Stimulated activated CD4-positive, alpha-beta T cell treated with anti-CD3 and anti-CD28 coated beads, Interleukin-15, amount 100 ng/mL, for 24 hours (primary cell): ENCODE measurements around the gene CDC25B.
"Not testable (repeated sequence)": the region's sequence is repeated elsewhere in the genome, so short reads cannot be mapped to it uniquely, and the experiment has no call there.

ENCODE experiments used
- DNase-seq: peaks from one replicate; pipeline ENCODE4 v3.0.0-alpha.2; 2020

Gene CDC25B

DNA sequence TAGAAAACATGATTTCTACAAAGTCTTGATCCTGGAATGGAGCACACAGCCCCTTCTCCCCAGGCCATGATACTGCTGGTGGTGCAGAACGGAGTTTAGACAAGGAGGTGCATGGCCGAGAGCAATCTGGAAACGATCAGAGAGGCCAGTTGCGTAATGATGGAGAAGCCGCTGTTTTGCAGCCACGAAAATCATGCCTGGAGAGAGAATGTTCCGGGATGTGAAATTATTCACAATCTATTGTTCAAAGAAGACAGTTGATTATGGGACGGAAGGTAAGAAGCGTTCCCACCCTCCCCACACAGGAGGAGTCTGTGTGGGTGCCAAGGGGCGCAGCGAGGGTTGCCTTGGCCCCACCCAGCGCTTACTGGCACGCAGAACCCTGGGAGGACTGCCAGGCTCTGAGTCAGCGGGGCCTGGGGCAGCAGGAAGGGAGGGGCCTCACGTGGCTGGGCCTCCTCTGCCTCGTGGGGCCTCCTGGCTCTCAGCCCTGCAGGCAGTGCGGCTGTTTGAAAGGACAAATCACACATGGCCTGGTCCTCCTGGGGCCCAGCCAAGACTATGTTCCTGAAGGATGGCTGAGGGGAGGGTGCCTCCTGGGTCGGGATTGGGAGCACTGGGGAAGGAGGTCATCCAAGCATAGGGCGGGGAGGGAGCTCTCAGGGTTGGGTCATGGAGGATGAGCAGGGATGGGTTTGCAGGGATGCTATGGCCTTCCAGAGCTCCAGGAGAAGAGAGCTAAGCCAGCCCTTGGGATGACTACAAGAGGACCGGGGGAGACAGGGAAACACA is 15.6 kb downstream of the CDC25B start:
- peak; percentile 96 for DNase-seq

DNA sequence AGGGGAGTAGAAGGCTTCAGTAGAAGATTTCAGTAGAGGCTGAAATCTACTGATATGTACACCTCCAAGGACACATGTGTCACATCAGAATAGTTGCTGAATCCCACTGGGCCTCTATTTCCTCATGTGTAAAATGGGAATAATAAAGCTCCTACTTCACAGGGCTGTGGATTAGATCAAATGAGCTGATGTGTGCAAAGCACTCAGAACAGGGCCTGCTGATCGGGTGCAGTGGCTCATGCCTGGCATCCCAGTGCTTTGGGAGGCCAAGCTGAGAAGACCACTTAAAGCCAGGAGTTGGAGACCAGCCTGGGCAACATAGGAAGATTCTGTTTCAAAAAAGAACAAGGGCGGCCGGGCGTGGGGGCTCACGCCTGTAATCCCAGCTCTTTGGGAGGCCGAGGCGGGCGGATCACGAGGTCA is 16.2 kb downstream of the CDC25B start:
- DNase-seq, result no peak

DNA sequence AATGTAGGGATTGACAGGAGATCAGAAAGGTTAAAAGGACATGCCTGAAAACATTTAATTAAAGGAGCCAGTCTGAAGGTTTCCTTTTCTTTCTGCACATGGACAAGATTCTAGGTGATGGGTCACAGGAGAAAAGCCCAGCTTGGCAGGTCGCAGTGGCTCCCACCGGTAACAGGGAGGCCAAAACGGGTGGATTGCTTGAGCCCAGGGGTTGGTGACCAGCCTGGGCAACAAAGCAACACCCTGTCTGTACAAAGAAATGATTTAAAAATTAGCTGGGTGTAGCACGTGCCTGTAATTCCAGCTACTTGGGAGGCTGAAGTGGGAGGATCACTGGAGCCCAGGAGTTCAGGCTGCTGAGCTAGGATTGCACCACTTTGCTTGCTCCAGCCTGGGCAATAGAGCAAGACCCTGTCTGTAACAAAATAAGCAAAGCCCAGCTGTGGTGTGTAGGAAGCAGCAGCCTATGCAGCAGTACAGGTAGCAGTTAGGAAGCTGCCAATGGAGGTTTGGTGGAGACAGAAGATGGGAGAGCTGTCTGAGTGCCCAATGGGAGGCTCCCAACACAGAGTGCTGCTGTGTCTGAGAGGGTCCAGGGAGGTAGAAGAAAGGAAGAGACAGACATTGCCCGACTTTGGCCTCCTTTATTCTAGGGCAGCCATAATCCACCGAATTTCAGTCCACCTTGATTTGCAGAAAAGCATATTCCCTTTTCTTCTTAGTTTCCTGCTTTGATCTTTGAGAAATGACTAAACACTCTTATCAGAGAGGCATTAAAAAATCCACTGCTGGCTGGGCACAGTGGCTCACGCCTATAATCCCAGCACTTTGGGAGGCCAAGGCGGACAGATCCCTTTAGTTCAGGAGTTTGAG is 17.1 kb downstream of the CDC25B start:
- no peak for DNase-seq

DNA sequence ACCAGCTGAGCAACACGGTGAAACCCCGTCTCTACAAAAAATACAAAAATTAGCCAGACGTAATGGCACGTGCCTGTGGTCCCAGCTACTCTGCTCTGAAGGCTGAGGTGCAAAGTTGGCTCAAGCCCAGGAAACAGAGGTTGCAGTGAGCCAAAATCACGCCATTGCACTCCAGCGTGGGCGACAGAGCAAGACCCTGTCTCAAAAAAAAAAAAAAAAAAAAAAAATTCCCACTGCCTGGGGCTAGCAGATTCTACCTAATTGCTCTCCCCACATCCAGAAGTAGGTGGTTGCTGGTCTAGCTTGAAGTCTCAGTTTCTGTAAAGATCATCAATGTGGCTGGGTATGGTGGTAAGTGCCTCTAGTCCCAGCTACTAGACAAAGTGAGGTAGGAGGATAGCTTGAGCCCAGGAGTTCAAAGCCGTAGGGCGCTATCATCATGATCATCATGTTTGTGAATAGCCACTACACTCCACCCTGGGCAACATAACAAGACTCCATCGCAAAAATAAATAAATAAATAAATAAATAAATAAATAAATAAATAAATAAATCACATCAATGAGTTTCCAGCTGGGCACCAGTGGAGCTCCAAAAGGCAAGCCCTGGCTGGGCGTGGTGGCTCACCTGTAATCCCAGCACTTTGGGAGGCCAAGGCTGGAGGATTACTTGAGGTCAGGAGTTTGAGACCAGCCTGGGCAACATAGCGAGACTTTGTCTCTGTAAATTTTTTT is 17.9 kb downstream of the CDC25B start:
- DNase-seq, result peak; percentile 47

DNA sequence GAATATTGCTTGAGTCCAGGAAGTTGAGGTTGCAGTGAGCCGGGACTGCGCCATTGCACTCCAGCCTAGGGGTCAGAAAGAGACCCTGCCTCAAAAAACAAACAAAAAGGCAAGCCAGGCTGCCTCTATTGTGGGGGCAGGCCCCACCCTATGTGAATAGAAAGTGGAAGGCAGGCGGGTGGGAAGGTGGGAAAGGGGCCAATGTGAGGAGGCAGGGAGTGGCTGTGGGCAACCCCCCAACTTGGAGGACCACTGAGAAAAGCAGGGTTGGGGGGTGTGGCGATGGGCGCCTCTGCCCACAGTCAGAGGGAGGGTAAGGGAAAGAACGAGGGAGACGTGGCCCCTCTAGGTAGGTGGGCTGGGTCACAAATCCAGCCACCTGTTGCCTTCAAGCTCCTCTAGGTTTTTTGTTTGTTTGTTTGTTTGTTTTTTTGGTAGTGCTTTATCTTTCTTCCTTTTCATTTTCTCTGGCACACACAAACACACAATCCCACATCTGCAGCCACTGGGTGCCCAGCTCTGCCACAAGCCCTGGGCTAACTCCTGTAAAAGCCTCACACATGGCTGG is 18.9 kb downstream of the CDC25B start:
- no peak for DNase-seq

DNA sequence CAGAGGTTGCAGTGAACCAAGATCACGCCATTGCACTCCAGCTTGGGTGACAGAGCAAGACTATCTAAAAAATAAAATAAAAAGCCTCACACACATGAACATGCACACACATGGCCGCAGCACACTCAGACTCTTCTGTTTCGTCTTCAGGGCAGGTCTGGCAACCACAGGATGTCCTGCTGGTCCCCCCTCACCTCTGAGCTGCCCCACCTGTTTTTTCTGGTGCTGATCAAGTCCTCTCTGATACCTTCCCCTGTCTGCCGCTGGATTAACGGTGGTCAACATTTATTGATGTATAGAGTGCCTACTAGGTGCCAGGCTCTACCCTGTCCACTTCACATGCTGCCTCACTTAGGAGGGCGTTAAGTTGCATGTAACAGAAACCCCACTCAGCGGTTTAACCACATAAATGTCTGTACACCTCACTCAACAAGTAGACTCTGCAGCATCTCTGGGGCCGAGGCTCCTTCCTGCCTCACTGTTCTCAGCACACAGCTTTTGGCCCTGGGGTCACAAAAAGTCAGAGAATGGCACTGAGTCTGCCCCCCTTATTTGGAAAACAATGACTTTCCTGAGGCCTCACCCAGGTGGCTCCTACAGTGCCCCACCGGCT is 19.7 kb downstream of the CDC25B start:
- peak; percentile 33 for DNase-seq

DNA sequence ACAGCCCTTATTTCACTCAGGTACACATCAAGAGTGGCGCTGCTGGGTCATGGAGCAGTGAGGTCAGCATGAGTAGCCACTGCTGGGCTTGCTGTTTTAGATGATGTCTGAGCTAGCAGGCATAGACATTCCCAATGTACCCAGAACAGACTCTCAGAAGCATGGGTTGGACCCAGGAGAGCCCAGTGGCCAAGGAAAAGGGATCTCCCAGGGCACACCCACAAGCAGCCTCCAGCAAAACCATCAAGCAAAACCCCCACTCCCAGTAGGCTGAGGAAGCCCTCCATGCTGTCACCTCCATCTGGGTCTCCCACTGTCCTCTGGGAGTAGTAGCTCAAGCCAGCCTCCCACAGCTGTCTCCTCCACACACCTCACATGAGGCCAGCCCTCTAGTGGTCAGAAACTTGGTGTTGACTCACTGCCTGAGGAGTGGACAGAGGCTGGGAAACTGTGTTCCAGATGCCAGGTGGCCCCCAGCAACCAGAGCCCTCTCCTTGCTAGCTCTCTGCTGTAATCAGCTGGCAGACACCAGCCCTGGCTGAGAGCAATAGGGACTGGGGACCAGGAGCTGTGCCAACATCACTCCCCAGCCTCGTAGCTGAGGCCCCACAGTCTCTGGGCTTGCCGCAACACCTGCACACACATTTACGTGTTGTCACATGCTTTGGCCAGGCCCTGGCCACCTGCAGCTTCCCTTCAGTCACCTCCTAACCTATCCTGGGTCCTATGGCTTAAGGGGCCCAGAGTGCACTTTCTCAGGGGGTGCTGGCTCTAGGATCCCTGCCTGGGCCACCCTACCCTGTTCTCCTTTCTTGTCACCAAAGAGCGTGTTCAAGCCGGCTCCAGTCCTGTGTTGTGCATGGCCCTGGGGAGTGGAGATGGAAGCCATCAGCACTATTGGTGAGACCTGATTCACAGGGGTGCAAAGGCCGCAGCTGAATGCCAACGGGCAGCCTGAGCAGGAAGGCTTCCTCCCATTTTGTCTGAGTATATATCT is 22.3 kb downstream of the CDC25B start:
- DNase-seq, result peak; percentile 21

DNA sequence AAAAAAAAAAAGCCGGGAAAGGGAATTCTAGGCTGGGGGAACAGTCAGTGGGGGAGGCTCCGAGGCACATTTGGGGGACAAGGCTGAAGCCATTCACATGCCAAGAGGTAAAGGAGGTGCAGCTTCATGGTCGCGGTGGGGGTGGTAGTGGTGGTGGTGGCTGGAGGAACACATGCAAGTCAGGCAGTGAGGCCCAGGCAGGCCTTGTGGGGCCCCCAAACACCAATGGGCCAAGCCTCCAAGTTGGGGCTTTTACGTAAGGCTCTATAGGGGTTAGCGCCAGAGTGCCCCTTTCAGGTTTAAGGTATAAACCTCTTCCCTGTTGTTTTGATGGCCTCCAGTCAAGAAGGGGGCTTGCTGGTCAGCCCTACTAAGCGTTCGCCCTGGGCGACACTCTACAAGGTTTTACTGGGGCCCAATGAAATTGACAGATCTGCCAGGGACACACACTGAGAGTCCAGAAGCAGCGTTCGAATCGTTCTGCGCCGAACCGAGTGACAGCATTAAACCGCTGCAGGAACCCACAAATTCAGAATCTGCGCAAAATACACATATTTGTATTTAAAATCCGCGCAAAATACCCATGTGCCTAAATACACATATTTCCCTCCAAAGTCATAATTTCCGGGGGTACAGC is 23.4 kb downstream of the CDC25B start:
- DNase-seq, result peak; percentile 29

DNA sequence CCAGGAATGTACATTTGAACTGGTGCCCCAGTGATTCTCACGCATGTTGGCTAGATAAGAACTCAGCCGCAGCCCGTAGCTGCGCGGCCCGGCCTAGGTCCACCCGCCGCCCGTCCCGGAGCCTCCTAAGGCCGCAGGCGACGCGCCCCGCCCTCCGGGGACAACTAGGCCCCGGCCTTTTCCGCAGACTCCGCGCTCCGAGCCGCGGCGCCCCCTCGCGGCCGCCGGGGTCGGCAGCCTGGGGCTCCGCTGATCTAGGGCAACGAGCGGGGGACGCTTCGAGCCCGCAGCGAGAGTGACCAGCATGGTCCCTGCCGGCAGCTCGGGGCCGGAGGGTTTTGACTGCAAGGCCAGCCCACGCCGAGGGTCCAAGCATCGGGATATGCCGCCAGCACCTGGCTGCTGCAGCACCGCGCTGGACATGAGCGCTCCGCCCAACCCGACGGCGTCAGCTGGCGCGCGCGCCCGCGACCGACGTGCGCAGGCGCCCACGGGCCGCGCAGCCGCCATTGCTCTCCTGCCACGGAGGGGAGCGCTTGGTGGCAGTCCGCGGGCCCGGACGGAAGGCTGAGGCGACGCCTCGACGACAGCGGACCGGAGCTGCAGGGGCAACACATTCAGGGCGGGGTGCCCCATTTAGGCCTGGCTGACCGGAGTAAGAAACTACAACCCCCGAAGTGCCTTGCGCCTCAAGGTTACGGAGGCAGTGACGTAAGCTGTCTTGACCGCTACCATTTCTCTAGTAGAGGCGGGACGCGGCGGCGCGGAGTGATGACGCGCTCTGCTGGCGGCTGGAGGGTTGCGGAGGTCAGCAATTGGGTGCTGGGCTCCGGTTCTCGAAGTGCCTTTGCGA is 24.2 kb downstream of the CDC25B start, which contains the start of gene AP5S1:
TSS of gene AP5S1 (plus strand) at position 500 of the 853 bp plus-strand sequence. CDS start 1,571 bp downstream, outside the sequence.
- peak; percentile 94 for DNase-seq

DNA sequence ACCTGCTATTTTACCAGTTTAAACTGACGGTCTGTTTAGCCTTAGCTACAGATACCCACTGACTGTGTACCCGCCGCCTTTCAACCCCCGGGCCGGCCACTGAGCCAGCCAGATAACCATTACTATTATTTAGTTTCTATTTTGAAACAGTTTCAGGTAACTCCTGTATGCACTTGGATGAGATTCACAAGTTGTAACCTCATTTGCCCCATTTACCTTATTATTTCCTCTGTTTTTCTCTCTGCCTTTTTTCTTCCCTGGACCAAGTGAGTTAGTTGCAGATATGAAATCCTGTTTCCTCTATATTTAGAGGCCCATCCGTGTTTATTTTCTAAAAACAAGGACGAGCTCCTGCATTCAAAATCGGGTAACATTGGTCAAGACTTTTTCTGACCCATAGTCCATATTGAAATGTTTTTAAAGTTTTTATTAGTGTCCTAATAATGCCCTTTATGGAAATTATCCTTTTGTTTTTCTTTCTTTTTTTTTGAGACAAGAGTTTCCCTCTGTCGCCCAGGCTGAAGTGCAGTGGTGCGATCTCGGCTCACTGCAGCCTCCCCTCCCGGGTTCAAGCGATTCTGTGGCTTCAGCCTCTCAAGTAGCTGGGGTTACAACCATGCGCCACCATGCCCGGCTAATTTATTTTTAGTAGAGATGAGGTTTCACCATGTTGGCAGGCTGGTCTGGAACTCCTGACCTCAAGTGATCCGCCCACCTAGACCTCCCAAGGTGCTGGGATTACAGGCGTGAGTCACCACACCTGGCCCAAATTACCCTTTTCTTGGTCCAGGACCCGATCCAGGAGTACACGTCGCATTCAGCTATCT is 25.0 kb downstream of the CDC25B start:
- no peak for DNase-seq

DNA sequence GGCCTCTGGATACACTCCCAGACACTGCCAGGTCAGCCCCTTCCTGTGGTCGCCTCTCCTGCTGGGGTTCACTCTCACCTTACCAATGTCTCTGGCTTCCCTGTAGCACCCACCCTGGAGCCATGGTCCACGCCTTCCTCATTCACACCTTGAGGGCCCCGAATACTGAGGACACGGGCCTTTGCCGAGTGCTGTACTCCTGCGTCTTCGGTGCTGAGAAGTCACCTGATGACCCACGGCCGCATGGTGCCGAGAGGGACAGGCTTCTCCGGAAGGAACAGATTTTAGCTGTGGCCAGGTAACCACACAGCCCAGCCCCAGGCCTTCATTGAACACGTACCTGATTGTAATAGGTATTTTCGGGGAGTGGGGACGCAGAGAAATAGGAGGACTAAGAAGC is 25.9 kb downstream of the CDC25B start:
- no peak for DNase-seq

DNA sequence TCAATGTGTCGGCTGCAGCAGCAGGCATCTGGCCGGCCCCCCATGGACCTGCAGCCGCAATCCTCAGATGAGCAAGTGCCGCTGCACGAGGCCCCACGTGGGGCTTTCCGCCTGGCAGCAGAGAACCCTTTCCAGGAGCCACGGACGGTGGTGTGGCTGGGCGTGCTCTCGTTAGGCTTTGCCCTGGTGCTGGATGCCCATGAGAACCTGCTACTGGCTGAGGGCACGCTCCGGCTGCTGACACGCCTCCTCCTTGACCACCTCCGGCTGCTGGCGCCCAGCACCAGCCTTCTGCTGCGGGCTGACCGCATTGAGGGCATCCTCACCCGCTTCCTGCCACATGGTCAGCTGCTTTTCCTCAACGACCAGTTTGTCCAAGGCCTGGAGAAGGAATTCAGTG is 27.8 kb downstream of the CDC25B start:
- no peak for DNase-seq

DNA sequence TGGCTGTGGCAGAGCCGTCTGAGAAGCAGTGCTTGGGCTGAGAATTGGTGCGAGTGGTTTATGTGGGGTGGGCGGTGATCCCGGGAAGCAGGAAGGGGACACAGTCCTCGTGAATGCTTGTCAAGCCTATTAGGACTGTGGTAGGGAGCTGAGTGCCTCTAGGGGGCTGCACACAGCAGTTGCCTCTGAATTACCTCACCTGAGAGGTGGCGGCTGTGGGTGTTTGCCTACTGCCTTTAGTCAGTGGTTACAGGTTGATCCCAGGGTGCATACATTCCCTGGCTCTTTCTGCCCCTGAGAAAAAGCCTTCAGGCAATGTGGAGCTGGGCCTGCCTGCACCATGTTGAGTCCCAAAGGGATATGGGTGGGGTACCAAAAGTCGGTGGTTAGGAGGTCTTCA is 29.4 kb downstream of the CDC25B start:
- DNase-seq, result no peak

DNA sequence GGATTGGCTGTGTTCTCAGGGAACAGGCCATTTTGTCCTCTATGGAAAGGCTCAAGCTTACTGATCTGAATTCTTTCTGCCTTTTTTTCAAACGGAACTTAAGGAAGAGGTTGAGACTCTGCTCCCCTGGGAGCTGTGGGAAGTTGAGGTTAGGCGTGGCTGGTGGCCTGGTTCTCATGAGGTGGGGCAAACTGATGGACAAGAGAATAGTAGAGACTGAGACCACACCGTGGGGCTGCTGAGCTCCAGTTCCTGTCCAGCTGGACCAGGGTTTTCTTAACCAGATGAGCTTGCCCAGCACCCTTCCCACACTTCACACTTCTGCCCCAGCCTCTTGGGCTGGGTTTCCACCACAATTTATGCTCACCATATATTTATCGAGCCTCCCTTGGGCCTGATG is 30.3 kb downstream of the CDC25B start:
- DNase-seq, result no peak

DNA sequence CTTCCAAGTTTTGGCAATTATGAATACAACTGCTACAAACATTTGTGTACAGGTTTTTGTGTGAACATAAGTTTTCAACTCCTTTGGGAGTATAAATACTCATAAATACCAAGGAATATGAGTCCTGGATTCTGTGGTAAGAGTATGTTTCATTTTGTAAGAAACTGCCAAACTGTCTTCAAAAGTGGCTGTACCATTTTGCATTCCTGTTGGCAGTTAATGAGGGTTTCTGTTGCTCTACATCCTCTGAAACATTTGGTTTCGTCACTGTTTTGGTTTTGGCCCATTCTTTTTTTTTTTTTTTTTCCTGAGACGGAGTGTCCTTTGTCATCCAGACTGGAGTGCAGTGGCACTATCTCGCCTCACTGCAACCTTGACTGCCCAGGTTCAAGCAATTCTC is 32.7 kb downstream of the CDC25B start:
- DNase-seq, result no peak

DNA sequence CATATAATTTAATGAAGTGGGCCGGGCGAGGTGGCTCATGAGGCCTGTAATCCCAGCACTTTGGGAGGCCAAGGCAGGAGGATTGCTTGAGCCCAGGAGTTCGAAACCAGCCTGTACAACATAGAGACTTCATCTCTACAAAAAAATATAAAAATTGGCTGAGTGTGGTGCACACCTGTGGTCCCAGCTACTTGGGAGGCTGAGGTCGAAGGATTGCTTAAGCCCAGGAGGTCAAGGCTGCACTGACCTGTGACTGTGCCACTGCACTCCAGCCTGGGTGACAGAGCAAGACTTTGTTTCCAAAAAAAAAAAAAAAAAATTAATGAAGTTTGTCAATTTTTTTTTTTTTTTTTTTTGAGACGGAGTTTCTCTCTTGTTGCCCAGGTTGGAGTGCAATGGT is 33.8 kb downstream of the CDC25B start:
- DNase-seq, result not testable (repeated sequence)

DNA sequence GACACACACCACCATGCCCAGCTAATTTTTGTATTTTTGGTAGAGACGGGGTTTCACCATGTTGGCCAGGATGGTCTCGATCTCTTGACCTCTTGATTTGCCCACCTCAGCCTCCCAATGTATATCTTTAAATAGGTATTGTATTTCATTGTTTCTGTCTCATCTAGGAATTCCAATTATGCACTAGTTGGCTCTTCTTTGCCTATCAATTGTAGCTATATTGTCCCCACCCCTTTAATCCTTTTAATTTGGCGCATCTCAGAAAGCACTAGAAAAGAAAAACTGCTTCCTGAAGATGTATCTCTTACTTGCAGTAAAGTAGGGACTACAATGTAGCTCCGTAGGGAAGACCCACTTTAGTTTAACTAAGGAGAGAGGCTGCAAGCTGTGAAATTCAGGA is 40.0 kb downstream of the CDC25B start:
- DNase-seq, result no peak

DNA sequence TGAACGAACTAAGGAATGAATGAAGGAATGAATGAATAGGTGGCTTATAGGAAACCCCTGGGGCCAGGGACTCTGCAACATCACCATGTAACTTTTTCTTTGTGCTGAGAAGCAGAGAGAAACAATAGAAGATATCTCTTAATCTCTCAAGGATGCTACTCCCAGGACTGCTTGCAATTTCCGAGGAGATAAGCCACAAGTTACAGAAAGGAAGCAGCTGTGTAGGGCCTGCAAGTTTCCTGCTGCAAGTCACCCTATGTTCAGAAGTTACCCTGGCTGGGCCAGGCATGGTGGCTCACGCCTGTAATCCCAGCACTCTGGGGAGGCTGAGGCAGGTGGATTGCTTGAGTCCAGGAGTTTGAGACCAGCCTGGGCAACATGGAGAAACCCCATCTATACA is 43.2 kb downstream of the CDC25B start:
- no peak for DNase-seq

DNA sequence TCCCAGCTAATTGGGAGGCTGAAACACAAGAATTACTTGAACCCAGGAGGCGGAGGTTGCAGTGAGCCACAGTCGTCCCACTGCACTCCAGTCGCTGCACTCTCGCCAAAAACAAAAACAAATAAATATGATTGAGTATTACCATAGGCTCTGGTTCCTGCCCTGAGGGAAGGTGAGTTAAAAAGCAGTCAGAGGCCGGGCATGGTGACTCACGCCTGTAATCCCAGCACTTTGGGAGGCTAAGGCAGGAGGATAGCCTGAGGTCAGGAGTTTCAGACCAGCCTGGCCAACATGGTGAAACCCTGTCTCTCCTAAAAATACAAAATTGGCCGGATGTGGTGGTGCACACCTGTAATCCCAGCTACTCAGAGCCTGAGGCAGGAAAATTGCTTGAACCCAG is 44.1 kb downstream of the CDC25B start:
- not testable (repeated sequence) for DNase-seq
